HepG2 (cell line): ENCODE measurements around the gene ANKS4B. TPM values are rescaled to one million over a fixed set of nuclear protein-coding genes. Genes with fewer than 3 reads are reported as not detected.

ENCODE experiments used
- AGO1 ChIP-seq: fragments of 200-400 bp; formaldehyde crosslinking; IDR thresholded peaks from 2 replicates; pipeline ENCODE4 v1.6.1; 2017; ENCODE audit warnings: mild to moderate bottlenecking, low read depth, low read length, moderate library complexity; ENCODE audit not compliant: poor library complexity, severe bottlenecking
- CEBPB ChIP-seq: IDR thresholded peaks from 2 replicates; pipeline ENCODE4 v1.6.1; 2011; ENCODE audit warnings: low read depth, low read length, improper control_type of control experiment, borderline replicate concordance
- KAT8 ChIP-seq: IDR thresholded peaks from 2 replicates; pipeline ENCODE4 v1.6.1; 2016; ENCODE audit warnings: missing genetic modification reagents, missing compliant biosample characterization
- KDM3A ChIP-seq: IDR thresholded peaks from 2 replicates; pipeline ENCODE4 v1.6.1; 2018; ENCODE audit warnings: low read depth, missing compliant biosample characterization
- KMT2B ChIP-seq: IDR thresholded peaks from 2 replicates; pipeline ENCODE4 v1.6.1; 2016; ENCODE audit warnings: missing genetic modification reagents, missing compliant biosample characterization
- MEIS2 ChIP-seq: sonication (generic); formaldehyde crosslinking; IDR thresholded peaks from 2 replicates; pipeline ENCODE4 v1.9.0; 2021; ENCODE audit warnings: mild to moderate bottlenecking, missing genetic modification reagents
- MTA3 ChIP-seq: sonication (generic); formaldehyde crosslinking; IDR thresholded peaks from 2 replicates; pipeline ENCODE4 v1.4.0; 2020; ENCODE audit warnings: missing genetic modification reagents
- NCOA1 ChIP-seq: sonication (generic); formaldehyde crosslinking; IDR thresholded peaks from 2 replicates; pipeline ENCODE4 v1.9.0; 2021; ENCODE audit warnings: missing genetic modification reagents
- PCBP2 ChIP-seq: fragments of 200-400 bp; formaldehyde crosslinking; optimal IDR thresholded peaks from 2 replicates; pipeline ENCODE3; 2018; ENCODE audit warnings: low read length, low read depth; ENCODE audit not compliant: poor library complexity, severe bottlenecking
- RAD21 ChIP-seq: fragments of 450-650 bp; formaldehyde crosslinking; IDR thresholded peaks from 2 replicates; pipeline ENCODE4 v1.5.0; 2020; ENCODE audit warnings: mild to moderate bottlenecking
- RAD51 ChIP-seq: fragments of 450-650 bp; IDR thresholded peaks from 2 replicates; pipeline ENCODE4 v1.6.1; 2016; ENCODE audit warnings: borderline replicate concordance
- SOX6 ChIP-seq, 2 experiments: fragments of 450-650 bp in 1 of 2; sonication (generic) in 1 of 2; formaldehyde crosslinking in 1 of 2; IDR thresholded peaks; 2 replicates each; pipeline versions ENCODE4 v1.4.0 to v1.6.1; 2017 to 2020; ENCODE audit warnings: antibody characterized with exemption in 1 of 2, mild to moderate bottlenecking in 1 of 2, missing genetic modification reagents in 1 of 2
- ZKSCAN5 ChIP-seq: sonication (generic); formaldehyde crosslinking; IDR thresholded peaks from 2 replicates; pipeline ENCODE4 v1.5.1; 2020; ENCODE audit warnings: mild to moderate bottlenecking, missing genetic modification reagents
- ZNF331 ChIP-seq: sonication (generic); formaldehyde crosslinking; IDR thresholded peaks from 2 replicates; pipeline ENCODE4 v1.4.0; 2020; ENCODE audit warnings: missing genetic modification reagents
- ZNF547 ChIP-seq: sonication (generic); formaldehyde crosslinking; IDR thresholded peaks from 2 replicates; pipeline ENCODE4 v1.5.1; 2020; ENCODE audit warnings: mild to moderate bottlenecking, missing genetic modification reagents
- ZNF562 ChIP-seq: sonication (generic); formaldehyde crosslinking; IDR thresholded peaks from 2 replicates; pipeline ENCODE4 v1.8.0; 2022; ENCODE audit warnings: missing genetic modification reagents, borderline replicate concordance
- ZNF678 ChIP-seq: sonication (generic); formaldehyde crosslinking; IDR thresholded peaks from 2 replicates; pipeline ENCODE4 v1.4.0; 2020; ENCODE audit warnings: mild to moderate bottlenecking, missing genetic modification reagents
- ZNF749 ChIP-seq: sonication (generic); formaldehyde crosslinking; IDR thresholded peaks from 2 replicates; pipeline ENCODE4 v1.8.0; 2022; ENCODE audit warnings: mild to moderate bottlenecking, missing genetic modification reagents, moderate library complexity, borderline replicate concordance
- polyA plus RNA-seq, 8 experiments: library from polyadenylated mRNA; depleted of rRNA in 3 of 8; stranded (reverse) in 7 of 8; unstranded in 1 of 8; fragments of >200 nt; fragmentation: Illumina TruSeq in 4 of 8; extraction: Trizol in 4 of 8; gene quantifications; 2 replicates each; pipeline versions ENCODE4 v1.2.1 to v1.2.3, GENCODE V29; 2011 to 2016; ENCODE audit warnings: low read depth in 4 of 8, missing spikeins in 1 of 8, mixed read lengths in 1 of 8; ENCODE audit not compliant: insufficient read depth in 1 of 8
- total RNA-seq, 5 experiments: library from RNA; depleted of rRNA; stranded (reverse); fragments of >200 nt; fragmentation: Illumina TruSeq; extraction: Trizol; gene quantifications; 2 replicates each; pipeline ENCODE4 v1.2.3, GENCODE V29; 2016; ENCODE audit warnings: low read depth in 1 of 5
- TF ChIP-seq, protein P1 (sequence below): sonication (generic); formaldehyde crosslinking; IDR thresholded peaks from 2 replicates; pipeline ENCODE4 v1.5.0; 2020; ENCODE audit warnings: missing genetic modification reagents
- TF ChIP-seq, protein P2 (sequence below): IDR thresholded peaks from 2 replicates; pipeline ENCODE4 v1.6.1; 2016; ENCODE audit warnings: missing compliant biosample characterization, missing genetic modification reagents, borderline replicate concordance
- TF ChIP-seq, protein P3 (sequence below): sonication (generic); formaldehyde crosslinking; IDR thresholded peaks from 2 replicates; pipeline ENCODE4 v1.5.0; 2020; ENCODE audit warnings: mild to moderate bottlenecking, missing genetic modification reagents
- TF ChIP-seq, protein P4 (sequence below): sonication (generic); formaldehyde crosslinking; IDR thresholded peaks from 2 replicates; pipeline ENCODE4 v1.4.0; 2020; ENCODE audit warnings: missing genetic modification reagents, borderline replicate concordance

Gene ANKS4B
- total and polyA plus RNA-seq, 2 of the 13 experiments (the other 11 are each of a cell fraction or from before 2014, with no cell fraction given), result 6.5 to 30.0 TPM

DNA sequence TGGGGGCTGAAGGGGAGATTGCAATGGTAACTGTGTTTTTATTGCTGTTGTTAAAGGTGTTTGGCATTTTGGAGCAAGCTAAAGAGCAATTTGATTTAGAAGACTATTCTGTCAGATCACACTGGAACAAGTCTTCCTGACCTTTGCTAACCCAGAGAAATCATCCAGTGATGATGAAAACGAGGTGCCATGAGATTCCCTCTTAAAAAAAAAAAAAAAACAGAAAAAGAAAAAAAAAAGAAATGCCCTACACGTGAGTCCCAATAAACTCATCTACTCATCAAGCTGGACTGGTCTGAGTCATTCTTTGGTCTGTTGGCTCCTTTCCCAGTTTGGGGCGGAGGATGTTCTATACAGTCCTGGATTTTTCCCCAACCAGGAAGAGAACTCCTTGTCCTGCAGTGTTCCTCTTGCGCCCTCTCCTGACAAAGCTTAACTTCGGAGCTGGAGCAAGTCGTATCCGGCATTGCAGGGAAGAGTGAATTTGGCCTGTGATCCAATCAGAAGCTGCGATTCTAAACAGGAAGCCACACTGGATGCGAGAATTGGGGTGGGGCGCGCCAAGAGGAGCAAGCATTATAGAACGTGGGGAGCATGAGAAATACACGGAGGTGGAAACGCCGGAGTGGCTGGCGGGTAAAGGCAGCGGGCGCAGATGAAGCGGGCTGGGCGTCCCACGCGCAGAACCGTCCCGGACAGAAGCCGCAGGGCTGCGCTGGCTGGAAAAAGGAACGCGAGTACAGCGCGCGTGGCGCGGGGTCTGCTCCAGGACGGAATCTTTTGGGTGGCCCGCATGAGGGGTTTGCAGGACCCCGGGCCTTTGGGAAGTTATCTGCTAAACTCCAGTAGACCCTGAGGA is 67.0 kb downstream of the ANKS4B start (continued):
- TF ChIP-seq, protein P1, sequence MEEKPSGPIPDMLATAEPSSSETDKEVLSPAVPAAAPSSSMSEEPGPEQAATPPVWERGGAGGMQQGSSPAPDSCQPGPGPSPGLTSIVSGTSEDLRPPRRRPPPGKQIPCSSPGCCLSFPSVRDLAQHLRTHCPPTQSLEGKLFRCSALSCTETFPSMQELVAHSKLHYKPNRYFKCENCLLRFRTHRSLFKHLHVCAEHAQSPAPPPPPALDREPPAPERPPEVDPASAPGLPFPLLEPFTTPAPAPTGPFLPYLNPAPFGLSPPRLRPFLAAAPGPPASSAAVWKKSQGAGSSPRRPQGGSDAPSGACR (CRISPR knock-in tag), result peak; percentile 97
- TF ChIP-seq MTA3 (CRISPR knock-in tag), result no peak
- TF ChIP-seq NCOA1 (CRISPR knock-in tag), result peak; percentile 97
- TF ChIP-seq, protein P2, sequence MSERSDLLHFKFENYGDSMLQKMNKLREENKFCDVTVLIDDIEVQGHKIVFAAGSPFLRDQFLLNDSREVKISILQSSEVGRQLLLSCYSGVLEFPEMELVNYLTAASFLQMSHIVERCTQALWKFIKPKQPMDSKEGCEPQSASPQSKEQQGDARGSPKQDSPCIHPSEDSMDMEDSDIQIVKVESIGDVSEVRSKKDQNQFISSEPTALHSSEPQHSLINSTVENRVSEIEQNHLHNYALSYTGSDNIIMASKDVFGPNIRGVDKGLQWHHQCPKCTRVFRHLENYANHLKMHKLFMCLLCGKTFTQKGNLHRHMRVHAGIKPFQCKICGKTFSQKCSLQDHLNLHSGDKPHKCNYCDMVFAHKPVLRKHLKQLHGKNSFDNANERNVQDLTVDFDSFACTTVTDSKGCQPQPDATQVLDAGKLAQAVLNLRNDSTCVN (CRISPR knock-in tag), result peak; percentile 79
- peak; percentile 94 for TF ChIP-seq KAT8 (CRISPR knock-in tag)
- TF ChIP-seq PCBP2, result no peak
- peak; percentile 25 for TF ChIP-seq AGO1
- no peak for TF ChIP-seq CEBPB
- TF ChIP-seq RAD21 (CRISPR knock-in tag), result peak; percentile 99
- TF ChIP-seq ZKSCAN5 (CRISPR knock-in tag), result 0 out of 2 replicates have a peak, but pooled peaks have one; percentile 9
- TF ChIP-seq ZNF678, result peak; percentile 60; the same call in 1 of the 2 replicates
- TF ChIP-seq RAD51, result no peak
- peak; percentile 98; the same call in 1 of the 2 replicates for TF ChIP-seq KDM3A (CRISPR knock-in tag)
- TF ChIP-seq ZNF331 (CRISPR knock-in tag), result peak; percentile 95
- TF ChIP-seq MEIS2 (CRISPR knock-in tag), result peak; percentile 30; the same call in 1 of the 2 replicates
- TF ChIP-seq, protein P3, sequence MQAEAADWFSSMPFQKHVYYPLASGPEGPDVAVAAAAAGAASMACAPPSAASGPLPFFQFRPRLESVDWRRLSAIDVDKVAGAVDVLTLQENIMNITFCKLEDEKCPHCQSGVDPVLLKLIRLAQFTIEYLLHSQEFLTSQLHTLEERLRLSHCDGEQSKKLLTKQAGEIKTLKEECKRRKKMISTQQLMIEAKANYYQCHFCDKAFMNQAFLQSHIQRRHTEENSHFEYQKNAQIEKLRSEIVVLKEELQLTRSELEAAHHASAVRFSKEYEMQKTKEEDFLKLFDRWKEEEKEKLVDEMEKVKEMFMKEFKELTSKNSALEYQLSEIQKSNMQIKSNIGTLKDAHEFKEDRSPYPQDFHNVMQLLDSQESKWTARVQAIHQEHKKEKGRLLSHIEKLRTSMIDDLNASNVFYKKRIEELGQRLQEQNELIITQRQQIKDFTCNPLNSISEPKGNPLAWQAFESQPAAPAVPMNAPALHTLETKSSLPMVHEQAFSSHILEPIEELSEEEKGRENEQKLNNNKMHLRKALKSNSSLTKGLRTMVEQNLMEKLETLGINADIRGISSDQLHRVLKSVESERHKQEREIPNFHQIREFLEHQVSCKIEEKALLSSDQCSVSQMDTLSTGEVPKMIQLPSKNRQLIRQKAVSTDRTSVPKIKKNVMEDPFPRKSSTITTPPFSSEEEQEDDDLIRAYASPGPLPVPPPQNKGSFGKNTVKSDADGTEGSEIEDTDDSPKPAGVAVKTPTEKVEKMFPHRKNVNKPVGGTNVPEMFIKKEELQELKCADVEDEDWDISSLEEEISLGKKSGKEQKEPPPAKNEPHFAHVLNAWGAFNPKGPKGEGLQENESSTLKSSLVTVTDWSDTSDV (CRISPR knock-in tag), result no peak; the same call in 1 of the 2 replicates
- TF ChIP-seq ZNF562 (CRISPR knock-in tag), result 0 out of 2 replicates have a peak, but pooled peaks have one; percentile 30
- TF ChIP-seq, protein P4, sequence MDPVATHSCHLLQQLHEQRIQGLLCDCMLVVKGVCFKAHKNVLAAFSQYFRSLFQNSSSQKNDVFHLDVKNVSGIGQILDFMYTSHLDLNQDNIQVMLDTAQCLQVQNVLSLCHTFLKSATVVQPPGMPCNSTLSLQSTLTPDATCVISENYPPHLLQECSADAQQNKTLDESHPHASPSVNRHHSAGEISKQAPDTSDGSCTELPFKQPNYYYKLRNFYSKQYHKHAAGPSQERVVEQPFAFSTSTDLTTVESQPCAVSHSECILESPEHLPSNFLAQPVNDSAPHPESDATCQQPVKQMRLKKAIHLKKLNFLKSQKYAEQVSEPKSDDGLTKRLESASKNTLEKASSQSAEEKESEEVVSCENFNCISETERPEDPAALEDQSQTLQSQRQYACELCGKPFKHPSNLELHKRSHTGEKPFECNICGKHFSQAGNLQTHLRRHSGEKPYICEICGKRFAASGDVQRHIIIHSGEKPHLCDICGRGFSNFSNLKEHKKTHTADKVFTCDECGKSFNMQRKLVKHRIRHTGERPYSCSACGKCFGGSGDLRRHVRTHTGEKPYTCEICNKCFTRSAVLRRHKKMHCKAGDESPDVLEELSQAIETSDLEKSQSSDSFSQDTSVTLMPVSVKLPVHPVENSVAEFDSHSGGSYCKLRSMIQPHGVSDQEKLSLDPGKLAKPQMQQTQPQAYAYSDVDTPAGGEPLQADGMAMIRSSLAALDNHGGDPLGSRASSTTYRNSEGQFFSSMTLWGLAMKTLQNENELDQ (CRISPR knock-in tag), result peak; percentile 9; the same call in 1 of the 2 replicates
- TF ChIP-seq SOX6 (IDR thresholded peaks at IDR 0.05), result no peak
- peak; percentile 91 for TF ChIP-seq SOX6 (CRISPR knock-in tag; IDR thresholded peaks at IDR 0.05)
- peak; percentile 69 for TF ChIP-seq ZNF547 (CRISPR knock-in tag)
- peak; percentile 89 for TF ChIP-seq KMT2B (CRISPR knock-in tag)
- peak; percentile 30; the same call in 1 of the 2 replicates for TF ChIP-seq ZNF749 (CRISPR knock-in tag)
